Lower leg skin (tissue), 4 donors: ENCODE data around the gene MEP1B. TPM values are rescaled to one million over a fixed set of nuclear protein-coding genes. Genes with fewer than 3 reads are reported as not detected.

Experiments
- DNase-seq, 2 donors: peaks; one replicate each; pipeline ENCODE4 v3.0.0-alpha.2; 2019; ENCODE audit warnings: low spot score in 2 of 2
- H3K4me3 ChIP-seq: fragments of 200-600 bp; sonication (generic); 2 replicates; pipeline ENCODE4 v1.5.1; 2017; ENCODE audit warnings: mild to moderate bottlenecking, low read depth; ENCODE audit not compliant: poor library complexity, severe bottlenecking
- CTCF ChIP-seq, 3 donors: fragments of 450-650 bp; IDR thresholded peaks; one replicate each; pipeline ENCODE4 v1.5.1; 2016; ENCODE audit warnings: antibody characterized with exemption in 3 of 3, mild to moderate bottlenecking in 3 of 3, moderate library complexity in 2 of 3
- POLR2A ChIP-seq, 2 donors: fragments of 450-650 bp; IDR thresholded peaks; one replicate each; pipeline ENCODE4 v1.6.1; 2016 to 2017; ENCODE audit warnings: antibody characterized with exemption in 2 of 2, mild to moderate bottlenecking in 1 of 2, moderate library complexity in 1 of 2
- WGBS, 2 donors: methylation state at CpG; one replicate each; pipeline ENCODE4 v1.1.5; 2018; 5-methylcytosine and 5-hydroxymethylcytosine counted together
- intact Hi-C: fragments of 100-400 bp; cut with DNase I; formaldehyde crosslinking; loops from one replicate; pipeline ENCODE4 v1.15.0; 2023; ENCODE audit warnings: low total_unique reads
- total RNA-seq, 4 donors: library from RNA; depleted of rRNA; stranded (reverse); fragments of >200 nt; gene quantifications; one replicate each; pipeline ENCODE4 v1.1.0, GENCODE V29; 2016

Gene MEP1B
- total RNA-seq, result not detected

- 84 to 90% methylated on average over 2 of the region's 2 CpGs for WGBS, 2 donors
- no peak for TF ChIP-seq CTCF (IDR thresholded peaks at IDR 0.05)
- TF ChIP-seq POLR2A (IDR thresholded peaks at IDR 0.05), result no peak
- intact Hi-C loops, result no loop called here
- no peak for DNase-seq
- no peak within 1 kb of the TSS for H3K4me3 ChIP-seq
These were observed at the start of gene MEP1B for GRCh38 chr18:32189790-32190189. Gene MEP1B, plus strand, starts transcription at chr18:32190039. Its CDS starts 32 bp downstream, at chr18:32190071.

GRCh38 chr18:32148185-32148870, 41.5 kb upstream of the MEP1B start:
- intact Hi-C loops, result no loop called here
- H3K4me3 ChIP-seq, result no peak overlapping the region
- DNase-seq, result no peak
- no peak for TF ChIP-seq POLR2A (IDR thresholded peaks at IDR 0.05)
- no peak for TF ChIP-seq CTCF (IDR thresholded peaks at IDR 0.05)
- WGBS, 2 donors, result 45 to 94% methylated on average over 2 of the region's 2 CpGs

GRCh38 chr18:32152705-32153448, 37.0 kb upstream of the MEP1B start:
- TF ChIP-seq POLR2A (IDR thresholded peaks at IDR 0.05) (no peak), CTCF (IDR thresholded peaks at IDR 0.05) (no peak)
- no peak for DNase-seq
- no peak overlapping the region for H3K4me3 ChIP-seq
- 85 to 92% methylated on average over 5 of the region's 5 CpGs for WGBS, 2 donors
- intact Hi-C loops, result no loop called here

DNA sequence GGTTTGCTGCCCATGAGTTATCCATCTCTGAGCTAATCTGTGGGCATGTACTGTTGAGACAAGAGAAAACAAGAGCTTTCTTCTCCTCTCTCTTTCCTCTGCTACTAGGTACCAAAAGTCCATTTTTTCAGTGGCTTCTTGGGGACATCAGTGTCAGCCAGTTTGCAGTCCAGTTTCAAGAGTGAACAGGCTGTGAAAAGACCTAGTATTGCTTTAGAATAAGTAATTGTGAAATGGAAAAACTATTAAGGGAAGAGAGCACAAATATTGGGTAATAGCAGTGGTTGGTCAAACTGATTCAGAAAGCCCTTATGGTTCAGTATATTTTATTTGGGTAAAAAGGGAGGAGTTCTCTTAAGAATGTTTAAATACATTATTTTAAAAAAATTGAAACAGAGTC, 33.0 kb upstream of the MEP1B start:
- H3K4me3 ChIP-seq, result no peak overlapping the region
- no peak for DNase-seq
- intact Hi-C loops, result no loop called here
- TF ChIP-seq POLR2A (IDR thresholded peaks at IDR 0.05), result no peak
- TF ChIP-seq CTCF (IDR thresholded peaks at IDR 0.05), result no peak

- no peak for DNase-seq
- 75 to 77% methylated on average over 5 of the region's 5 CpGs for WGBS, 2 donors
- H3K4me3 ChIP-seq, result no peak overlapping the region
- TF ChIP-seq CTCF (IDR thresholded peaks at IDR 0.05) (no peak), POLR2A (IDR thresholded peaks at IDR 0.05) (no peak)
- intact Hi-C loops, result no loop called here
These were observed 32.3 kb upstream of the MEP1B start for GRCh38 chr18:32157580-32157979.
